Large intestine (tissue), 12 donors: ENCODE data around the gene BICD2. TPM values are rescaled to one million over a fixed set of nuclear protein-coding genes. Genes with fewer than 3 reads are reported as not detected.
"Not testable (repeated sequence)": the region's sequence is repeated elsewhere in the genome, so short reads cannot be mapped to it uniquely, and the experiment has no call there.

Source experiments
- DNase-seq, 2 donors: peaks; one replicate each; pipeline versions ENCODE4 v3.0.0 to v3.0.0-alpha.2; 2013
- H3K27ac ChIP-seq: one replicate; pipeline ENCODE4 v1.5.1; 2013; ENCODE audit warnings: low read length
- H3K27me3 ChIP-seq: 2 replicates; pipeline ENCODE4 v1.6.1; 2013; ENCODE audit warnings: low read length; ENCODE audit not compliant: control insufficient read depth, insufficient read depth
- H3K36me3 ChIP-seq: 2 replicates; pipeline ENCODE4 v1.6.1; 2013; ENCODE audit warnings: low read length; ENCODE audit not compliant: control insufficient read depth, insufficient read depth
- H3K4me1 ChIP-seq: one replicate; pipeline ENCODE4 v1.6.1; 2013; ENCODE audit warnings: low read length; ENCODE audit not compliant: control insufficient read depth, insufficient read depth
- H3K4me3 ChIP-seq: one replicate; pipeline ENCODE4 v1.5.1; 2013; ENCODE audit warnings: low read length
- H3K9me3 ChIP-seq: one replicate; pipeline ENCODE4 v1.6.1; 2013; ENCODE audit warnings: mild to moderate bottlenecking, low read depth, low read length, moderate library complexity; ENCODE audit not compliant: control insufficient read depth
- WGBS: methylation state at CpG from one replicate; pipeline ENCODE4 v1.1.5; 2013; ENCODE audit warnings: low lambda C conversion rate; ENCODE audit not compliant: insufficient coverage; 5-methylcytosine and 5-hydroxymethylcytosine counted together
- long read RNA-seq, 11 donors: transcript quantifications; one replicate each; lab custom pipeline, GENCODE V29; 2026
- polyA plus RNA-seq: library from polyadenylated mRNA; unstranded; fragments of 120-200 nt; gene quantifications from one replicate; pipeline ENCODE4 v1.2.1, GENCODE V29; 2013

The BICD2 gene
- 11.8 TPM for polyA plus RNA-seq
- long read RNA-seq, donor 1, full-length matches to known transcripts: 4 of 4 reads
- long read RNA-seq, donor 1, partial matches to known transcripts: 0 of 4 reads
- long read RNA-seq, donor 1, other reads (novel, unspliced or antisense): 0 of 4 reads
- long read RNA-seq, donor 2, full-length matches to known transcripts: 3 of 10 reads
- long read RNA-seq, donor 2, partial matches to known transcripts: 7 of 10 reads
- long read RNA-seq, donor 2, other reads (novel, unspliced or antisense): 0 of 10 reads
- long read RNA-seq, donor 3: 0 reads
- long read RNA-seq, donor 4: 0 reads
- long read RNA-seq, donor 5: 0 reads
- long read RNA-seq, donor 6, full-length matches to known transcripts: 3 of 3 reads
- long read RNA-seq, donor 6, partial matches to known transcripts: 0 of 3 reads
- long read RNA-seq, donor 6, other reads (novel, unspliced or antisense): 0 of 3 reads
- long read RNA-seq, donor 7, full-length matches to known transcripts: 1 of 10 reads
- long read RNA-seq, donor 7, partial matches to known transcripts: 9 of 10 reads
- long read RNA-seq, donor 7, other reads (novel, unspliced or antisense): 0 of 10 reads
- long read RNA-seq, donor 8, full-length matches to known transcripts: 3 of 3 reads
- long read RNA-seq, donor 8, partial matches to known transcripts: 0 of 3 reads
- long read RNA-seq, donor 8, other reads (novel, unspliced or antisense): 0 of 3 reads
- long read RNA-seq, donor 9, full-length matches to known transcripts: 3 of 3 reads
- long read RNA-seq, donor 9, partial matches to known transcripts: 0 of 3 reads
- long read RNA-seq, donor 9, other reads (novel, unspliced or antisense): 0 of 3 reads
- long read RNA-seq, donor 10, full-length matches to known transcripts: 4 of 4 reads
- long read RNA-seq, donor 10, partial matches to known transcripts: 0 of 4 reads
- long read RNA-seq, donor 10, other reads (novel, unspliced or antisense): 0 of 4 reads
- long read RNA-seq, donor 11, full-length matches to known transcripts: 1 of 1 reads
- long read RNA-seq, donor 11, partial matches to known transcripts: 0 of 1 reads
- long read RNA-seq, donor 11, other reads (novel, unspliced or antisense): 0 of 1 reads

GRCh38 chr9:92764381-92764987 lies at the start of gene BICD2:
BICD2 (minus strand) TSS chr9:92764833; CDS start chr9:92764744, 89 bp downstream.
- Histone ChIP-seq H3K27me3 (no peaks in the 10 kb centered on the region), H3K4me1 (peaks cover 22% of the 10 kb centered on the region), H3K4me3 (peak within 1 kb of the TSS; percentile 76), H3K27ac (peak within 1 kb of the TSS; percentile 97), H3K9me3 (no peaks in the 10 kb centered on the region), H3K36me3 (no peaks in the 10 kb centered on the region)
- no peak for DNase-seq
- no CpG with 5 or more reads among the region's 74 CpGs for WGBS

DNA sequence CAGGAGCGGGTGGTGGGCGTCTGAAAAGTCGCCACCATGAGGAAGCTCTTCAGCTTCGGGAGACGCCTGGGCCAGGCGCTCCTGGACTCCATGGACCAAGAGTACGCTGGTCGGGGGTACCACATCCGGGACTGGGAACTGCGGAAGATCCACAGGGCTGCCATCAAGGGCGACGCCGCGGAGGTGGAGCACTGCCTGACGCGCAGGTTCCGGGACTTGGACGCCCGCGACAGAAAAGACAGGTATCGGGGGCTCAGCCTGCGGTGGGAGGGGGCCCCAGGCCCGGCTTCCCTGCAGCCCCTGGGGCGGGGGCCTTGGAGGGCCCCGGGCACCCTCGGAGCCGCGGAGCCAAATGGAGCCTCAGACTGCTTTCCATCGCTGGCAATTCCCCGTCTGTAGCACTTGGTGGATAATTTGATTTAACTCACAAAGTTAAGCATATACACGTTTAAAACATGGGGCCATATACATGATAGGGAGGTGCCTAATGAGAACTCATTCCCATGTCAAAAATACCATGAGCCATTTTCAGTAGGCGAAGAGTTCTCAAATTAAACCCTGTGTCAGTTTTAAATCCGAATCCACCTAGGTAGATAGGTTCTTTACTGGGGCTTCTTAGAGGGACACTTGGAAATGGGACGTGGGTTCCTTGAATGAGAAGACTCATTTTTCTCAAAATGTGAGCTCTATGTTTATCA lies 45.1 kb upstream of the BICD2 start:
- DNase-seq, H3K27ac ChIP-seq, H3K4me1 ChIP-seq, H3K4me3 ChIP-seq, H3K36me3 ChIP-seq: not testable (repeated sequence)
- H3K27me3 ChIP-seq: peaks cover 83% of the 10 kb centered on the region
- H3K9me3 ChIP-seq: peaks cover 24% of the 10 kb centered on the region
- WGBS: 20% methylated on average over 1 of the region's 34 CpGs

DNA sequence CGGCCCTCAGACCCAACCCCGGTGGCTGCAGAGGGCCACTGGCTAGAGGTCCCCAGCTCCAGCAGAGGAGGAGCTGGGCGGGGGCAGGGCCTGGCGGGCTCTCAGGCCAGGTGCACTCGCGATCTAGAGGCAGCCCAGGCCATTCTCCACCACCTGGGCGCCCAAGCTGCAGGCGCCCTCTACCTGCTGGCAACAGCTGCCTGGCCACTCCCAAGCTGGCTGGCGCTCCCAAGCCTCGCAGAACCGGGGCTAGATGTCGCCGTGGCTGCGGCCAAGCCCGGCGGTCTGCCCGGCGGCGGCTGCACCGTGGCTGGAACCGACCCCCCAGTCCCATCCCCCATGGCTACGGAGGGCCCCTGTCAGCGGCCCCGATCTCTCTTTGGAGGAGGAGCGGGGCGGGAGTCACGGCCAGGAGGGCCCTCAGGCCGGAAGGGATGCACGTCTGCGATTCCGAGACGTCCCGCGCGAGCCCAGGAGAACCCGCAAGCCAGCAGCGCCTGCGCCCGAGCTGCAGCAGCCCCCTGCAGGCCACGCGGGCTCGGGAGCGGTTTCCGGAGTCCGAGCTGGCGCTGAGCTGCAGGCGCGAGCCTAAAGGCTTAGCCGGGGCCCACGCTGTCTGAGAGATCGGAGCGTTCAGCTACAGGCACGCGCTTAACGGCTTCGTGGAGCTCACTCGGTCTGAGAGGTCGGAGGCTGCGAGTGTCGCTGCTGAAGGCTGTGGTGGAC lies 44.3 kb upstream of the BICD2 start:
- Histone ChIP-seq H3K27ac (no peak overlapping the region), H3K4me1 (peaks cover 7% of the 10 kb centered on the region), H3K27me3 (peaks cover 87% of the 10 kb centered on the region), H3K9me3 (peaks cover 28% of the 10 kb centered on the region), H3K36me3 (no peaks in the 10 kb centered on the region), H3K4me3 (no peak overlapping the region)
- WGBS: no CpG with 5 or more reads among the region's 60 CpGs
- peak; percentile 49 to 72 for DNase-seq

DNA sequence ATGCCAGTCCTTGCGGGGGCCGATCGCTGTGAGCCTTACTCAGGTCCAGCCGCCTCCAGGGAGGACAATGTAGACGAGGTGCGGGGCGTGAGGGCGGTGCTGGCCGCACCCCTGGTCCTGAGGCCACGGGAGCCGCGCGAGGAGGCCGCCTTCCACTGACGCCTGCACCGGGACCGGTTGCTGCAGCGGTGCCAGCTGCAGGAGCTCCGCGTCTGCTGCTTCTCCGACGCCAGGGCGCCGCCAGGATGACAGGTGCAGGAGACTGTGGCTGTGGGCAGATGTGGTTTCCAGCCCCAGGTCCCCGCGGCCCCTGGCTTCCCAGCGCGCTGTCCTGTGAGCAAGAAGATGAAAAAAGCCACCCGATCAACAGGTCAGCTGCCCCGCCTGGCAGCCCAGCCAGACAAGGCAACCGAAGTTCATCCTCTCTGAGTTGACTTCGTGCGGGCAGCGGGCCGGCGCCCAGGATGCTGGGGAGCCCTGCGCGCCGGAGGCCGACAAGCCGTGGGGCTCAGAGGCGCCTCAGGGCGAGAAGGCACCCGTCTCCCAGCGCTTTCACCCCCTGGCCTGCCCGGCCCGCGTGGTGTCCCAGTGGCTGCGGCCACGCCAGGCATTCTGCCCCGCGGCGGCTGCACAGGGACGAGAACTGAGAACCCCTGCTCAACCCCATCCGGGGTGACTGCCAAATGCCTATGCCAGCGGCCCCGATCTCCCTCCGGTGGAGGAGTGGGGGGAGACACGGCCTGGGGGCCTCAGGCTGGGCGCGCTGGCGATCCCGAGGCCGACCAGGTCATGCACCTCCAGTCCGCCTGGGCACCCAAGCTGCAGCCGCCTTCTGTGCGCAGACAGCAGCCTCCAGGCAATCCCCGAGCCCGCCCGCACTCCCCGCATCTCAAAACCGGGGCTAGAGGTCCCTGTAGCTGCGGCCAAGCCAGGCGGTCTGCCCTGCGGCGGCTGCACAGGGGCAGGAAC lies 43.4 kb upstream of the BICD2 start:
- DNase-seq: no peak
- peaks cover 7% of the 10 kb centered on the region for H3K4me1 ChIP-seq
- H3K27ac ChIP-seq: no peak overlapping the region
- peaks cover 88% of the 10 kb centered on the region for H3K27me3 ChIP-seq
- no CpG with 5 or more reads among the region's 76 CpGs for whole genome bisulfite sequencing
- no peaks in the 10 kb centered on the region for H3K36me3 ChIP-seq
- no peak overlapping the region for H3K4me3 ChIP-seq
- peaks cover 28% of the 10 kb centered on the region for H3K9me3 ChIP-seq

DNA sequence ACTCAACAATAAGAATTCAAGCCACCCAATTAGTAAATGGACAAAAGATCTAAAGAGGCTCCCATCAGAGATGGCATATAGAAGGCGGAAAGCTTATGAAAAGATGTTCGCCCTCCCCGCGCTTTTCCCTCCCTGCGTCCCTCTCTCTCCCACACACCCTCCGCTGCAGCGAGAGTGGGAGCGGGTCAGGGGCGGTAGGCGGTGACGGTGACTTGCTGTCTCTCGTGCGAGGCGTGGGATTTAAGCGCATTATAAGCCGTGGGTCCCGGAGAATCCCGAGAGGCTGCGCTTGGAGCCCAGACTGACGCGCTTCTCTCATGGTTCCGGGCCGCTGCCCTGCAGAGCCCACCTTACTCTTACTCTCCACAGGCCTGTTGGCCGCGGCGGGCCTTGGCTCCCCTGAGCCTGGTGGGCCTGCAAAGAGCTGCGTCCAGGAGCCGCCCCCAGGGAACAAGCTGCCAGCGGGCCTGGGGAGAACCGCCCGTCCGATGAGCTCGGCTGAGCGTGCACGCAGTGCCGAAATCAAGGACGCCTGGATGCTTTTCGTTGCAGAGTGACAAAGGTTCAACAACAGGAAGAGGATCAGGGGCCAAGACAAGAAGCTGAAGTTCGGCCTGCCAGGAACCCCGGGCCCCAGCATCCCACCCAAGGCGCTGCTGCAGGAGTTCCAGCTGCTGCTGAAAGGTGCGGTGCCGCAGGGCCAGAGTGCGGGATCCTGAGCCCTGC lies 42.6 kb upstream of the BICD2 start:
- no peaks in the 10 kb centered on the region for H3K36me3 ChIP-seq
- H3K9me3 ChIP-seq: peaks cover 28% of the 10 kb centered on the region
- no peak overlapping the region for H3K27ac ChIP-seq
- no CpG with 5 or more reads among the region's 44 CpGs for WGBS
- DNase-seq: no peak
- peaks cover 7% of the 10 kb centered on the region for H3K4me1 ChIP-seq
- H3K27me3 ChIP-seq: peaks cover 83% of the 10 kb centered on the region
- no peak overlapping the region for H3K4me3 ChIP-seq

DNA sequence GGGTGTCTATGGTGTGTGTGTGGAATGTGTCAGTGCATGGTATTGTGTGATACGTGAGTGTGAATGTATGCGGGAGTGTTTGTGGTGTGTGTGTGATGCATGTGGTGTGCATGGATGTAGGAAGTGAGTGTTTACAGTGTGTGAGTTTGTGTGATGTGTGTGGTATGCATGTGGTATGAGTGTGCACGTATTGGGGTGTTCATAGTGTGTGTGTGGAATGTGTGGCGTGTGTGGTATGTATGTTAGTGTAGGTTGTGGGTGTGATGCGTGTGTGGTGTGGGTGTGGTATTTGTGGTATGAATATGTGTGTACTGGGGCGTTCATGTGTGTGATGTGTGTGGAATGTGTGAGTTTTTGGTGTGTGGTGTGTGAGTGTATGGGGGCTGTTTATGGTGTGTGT lies 40.1 kb upstream of the BICD2 start:
- peaks cover 27% of the 10 kb centered on the region for H3K9me3 ChIP-seq
- no peak for DNase-seq
- H3K4me3 ChIP-seq: no peak overlapping the region
- no peaks in the 10 kb centered on the region for H3K36me3 ChIP-seq
- no peak overlapping the region for H3K27ac ChIP-seq
- peaks cover 72% of the 10 kb centered on the region for H3K27me3 ChIP-seq
- WGBS: 100% methylated on average over 1 of the region's 6 CpGs
- peaks cover 6% of the 10 kb centered on the region for H3K4me1 ChIP-seq

GRCh38 chr9:92798358-92798757 lies 33.7 kb upstream of the BICD2 start:
- no peak for DNase-seq
- Histone ChIP-seq H3K27me3 (peaks cover 35% of the 10 kb centered on the region), H3K36me3 (no peaks in the 10 kb centered on the region), H3K4me3 (no peak overlapping the region), H3K4me1 (no peaks in the 10 kb centered on the region), H3K9me3 (no peaks in the 10 kb centered on the region), H3K27ac (no peak overlapping the region)
- 80% methylated on average over 1 of the region's 11 CpGs for WGBS

DNA sequence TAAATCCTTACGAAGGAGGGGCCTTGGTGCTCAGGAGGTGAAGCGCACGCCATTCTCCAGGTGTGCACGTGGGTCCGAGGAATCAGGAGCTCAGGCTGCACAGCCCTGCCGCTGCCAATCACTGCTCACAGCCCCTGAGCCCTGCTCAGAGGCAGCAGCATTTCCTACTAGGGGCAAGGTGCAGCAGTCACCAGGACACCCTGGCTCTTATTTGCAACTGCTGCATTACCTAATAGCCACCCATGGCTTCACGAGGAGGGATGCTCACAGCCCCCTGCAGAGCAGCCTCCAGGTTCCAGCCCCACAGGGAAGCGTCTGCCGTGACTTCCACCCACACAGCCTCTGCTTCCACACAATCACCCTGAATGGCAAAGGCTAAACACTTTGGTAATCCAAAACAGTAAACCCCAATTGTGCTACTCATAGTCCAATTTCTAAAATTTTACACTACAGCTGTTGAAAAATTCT lies 31.7 kb upstream of the BICD2 start:
- peak in 1 of 2 donors; percentile 37 for DNase-seq
- not testable (repeated sequence) for H3K27ac ChIP-seq, H3K4me1 ChIP-seq, H3K9me3 ChIP-seq, H3K36me3 ChIP-seq, H3K4me3 ChIP-seq
- no CpG with 5 or more reads among the region's 9 CpGs for WGBS
- H3K27me3 ChIP-seq: peaks cover 39% of the 10 kb centered on the region
